ENCODE data around the gene MEGF11.

The MEGF11 gene

DNA sequence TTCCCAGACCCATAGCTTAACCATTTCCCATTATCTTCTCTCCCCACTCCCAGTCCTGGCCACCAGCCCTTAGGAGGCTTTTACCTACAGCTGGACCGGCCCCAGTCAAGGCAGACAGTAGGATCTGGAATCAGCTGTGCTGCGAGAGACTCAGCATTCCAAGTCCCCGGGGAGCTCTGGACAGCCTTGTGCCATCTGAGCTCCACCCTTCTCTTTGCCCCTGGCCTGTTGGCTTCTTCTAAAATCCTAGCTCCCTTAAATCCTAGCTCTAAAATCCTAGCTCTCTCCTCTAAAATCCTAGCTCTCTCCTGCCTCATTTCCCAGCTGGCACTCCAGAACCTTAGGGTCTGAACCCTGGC lies 21.3 kb downstream of the MEGF11 start:
- TF ChIP-seq, protein P1, sequence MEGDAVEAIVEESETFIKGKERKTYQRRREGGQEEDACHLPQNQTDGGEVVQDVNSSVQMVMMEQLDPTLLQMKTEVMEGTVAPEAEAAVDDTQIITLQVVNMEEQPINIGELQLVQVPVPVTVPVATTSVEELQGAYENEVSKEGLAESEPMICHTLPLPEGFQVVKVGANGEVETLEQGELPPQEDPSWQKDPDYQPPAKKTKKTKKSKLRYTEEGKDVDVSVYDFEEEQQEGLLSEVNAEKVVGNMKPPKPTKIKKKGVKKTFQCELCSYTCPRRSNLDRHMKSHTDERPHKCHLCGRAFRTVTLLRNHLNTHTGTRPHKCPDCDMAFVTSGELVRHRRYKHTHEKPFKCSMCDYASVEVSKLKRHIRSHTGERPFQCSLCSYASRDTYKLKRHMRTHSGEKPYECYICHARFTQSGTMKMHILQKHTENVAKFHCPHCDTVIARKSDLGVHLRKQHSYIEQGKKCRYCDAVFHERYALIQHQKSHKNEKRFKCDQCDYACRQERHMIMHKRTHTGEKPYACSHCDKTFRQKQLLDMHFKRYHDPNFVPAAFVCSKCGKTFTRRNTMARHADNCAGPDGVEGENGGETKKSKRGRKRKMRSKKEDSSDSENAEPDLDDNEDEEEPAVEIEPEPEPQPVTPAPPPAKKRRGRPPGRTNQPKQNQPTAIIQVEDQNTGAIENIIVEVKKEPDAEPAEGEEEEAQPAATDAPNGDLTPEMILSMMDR (conservative IDR thresholded peaks at IDR 0.05; ENCODE audit: low read length) = no peak
- H3K4me3 ChIP-seq (ENCODE audit: low read length) = no peak overlapping the region
- DNase-seq (ENCODE audit: low read depth) = no peak

DNA sequence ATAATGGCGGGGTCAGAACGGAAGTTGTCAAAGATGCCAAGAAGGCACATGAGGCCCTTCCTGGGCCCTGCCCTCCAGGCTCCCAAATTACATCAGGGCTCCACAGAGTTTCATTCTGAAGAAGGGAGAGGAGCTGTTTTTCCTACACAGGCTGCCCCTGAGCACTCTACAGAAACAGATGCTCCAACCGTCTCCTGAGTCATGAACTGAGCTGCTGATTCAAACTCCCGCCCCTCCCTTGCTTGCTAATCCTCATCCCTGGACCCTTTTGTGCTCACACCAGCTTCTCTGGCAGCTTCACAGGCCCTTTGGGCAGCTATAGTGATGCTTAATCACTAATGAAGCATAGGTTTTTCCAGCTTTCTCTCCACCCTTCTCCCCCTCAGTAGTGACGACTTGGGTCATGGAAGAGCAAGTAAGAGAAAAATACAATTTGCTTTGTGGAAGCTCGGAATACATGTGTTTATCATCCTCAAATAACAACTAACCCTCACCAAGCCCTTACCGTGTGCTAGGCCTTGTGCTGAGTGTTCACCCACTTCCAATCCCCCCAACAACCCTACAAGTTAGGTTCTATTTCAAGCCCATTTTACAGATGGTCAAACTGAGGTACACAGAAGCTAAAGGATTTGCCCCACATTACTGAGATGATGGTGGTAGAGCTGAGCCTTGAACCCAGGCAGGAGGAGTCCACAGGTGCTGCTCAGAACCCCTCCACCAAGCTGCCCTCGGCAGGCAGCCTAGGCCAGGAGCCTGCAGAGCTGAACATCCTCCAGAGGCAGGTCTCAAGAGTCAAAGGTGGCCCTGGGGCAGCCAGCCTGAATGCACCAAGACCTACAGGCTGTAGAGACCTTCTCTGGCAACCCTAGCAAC lies 21.9 kb downstream of the MEGF11 start:
- DNase-seq (ENCODE audit: low read depth) = no peak
- TF ChIP-seq, protein P1 (conservative IDR thresholded peaks at IDR 0.05; ENCODE audit: low read length) = no peak
- H3K4me3 ChIP-seq (ENCODE audit: low read length) = no peak overlapping the region

DNA sequence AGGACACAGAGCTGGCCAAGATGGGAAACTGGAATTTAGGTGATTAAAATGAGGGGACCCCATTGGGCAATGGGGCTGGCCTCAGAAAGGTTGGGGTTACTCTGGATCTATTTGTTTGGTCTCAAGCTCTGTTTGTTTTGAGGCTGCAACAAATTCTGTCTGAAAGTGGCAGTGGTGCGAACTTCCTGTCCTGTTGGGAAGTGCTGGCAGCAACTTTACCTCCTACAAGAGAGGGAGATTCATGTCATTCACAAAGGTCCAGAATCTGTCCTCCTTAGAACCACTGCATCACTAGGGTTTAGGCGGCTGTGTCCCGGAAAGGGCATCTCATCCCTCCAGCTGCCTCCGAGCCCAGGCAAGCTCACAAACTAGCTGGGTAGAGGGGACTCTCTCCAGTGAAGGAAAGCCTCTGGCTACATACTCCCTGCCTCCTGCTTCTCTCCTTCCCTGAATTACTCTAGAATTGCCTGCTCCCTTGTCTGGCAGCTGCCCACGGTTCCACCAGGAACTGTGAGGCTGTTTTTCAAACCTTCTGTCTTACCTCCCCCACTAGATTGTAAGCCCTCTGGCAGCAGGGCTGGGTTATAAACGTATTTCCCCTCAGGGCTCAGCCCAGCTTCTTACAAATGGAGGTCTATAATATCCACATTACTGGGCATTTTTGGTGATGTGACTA lies 23.6 kb downstream of the MEGF11 start:
- DNase-seq (ENCODE audit: low read depth) = no peak
- TF ChIP-seq, protein P1 (conservative IDR thresholded peaks at IDR 0.05; ENCODE audit: low read length) = no peak
- H3K4me3 ChIP-seq (ENCODE audit: low read length) = no peak overlapping the region

DNA sequence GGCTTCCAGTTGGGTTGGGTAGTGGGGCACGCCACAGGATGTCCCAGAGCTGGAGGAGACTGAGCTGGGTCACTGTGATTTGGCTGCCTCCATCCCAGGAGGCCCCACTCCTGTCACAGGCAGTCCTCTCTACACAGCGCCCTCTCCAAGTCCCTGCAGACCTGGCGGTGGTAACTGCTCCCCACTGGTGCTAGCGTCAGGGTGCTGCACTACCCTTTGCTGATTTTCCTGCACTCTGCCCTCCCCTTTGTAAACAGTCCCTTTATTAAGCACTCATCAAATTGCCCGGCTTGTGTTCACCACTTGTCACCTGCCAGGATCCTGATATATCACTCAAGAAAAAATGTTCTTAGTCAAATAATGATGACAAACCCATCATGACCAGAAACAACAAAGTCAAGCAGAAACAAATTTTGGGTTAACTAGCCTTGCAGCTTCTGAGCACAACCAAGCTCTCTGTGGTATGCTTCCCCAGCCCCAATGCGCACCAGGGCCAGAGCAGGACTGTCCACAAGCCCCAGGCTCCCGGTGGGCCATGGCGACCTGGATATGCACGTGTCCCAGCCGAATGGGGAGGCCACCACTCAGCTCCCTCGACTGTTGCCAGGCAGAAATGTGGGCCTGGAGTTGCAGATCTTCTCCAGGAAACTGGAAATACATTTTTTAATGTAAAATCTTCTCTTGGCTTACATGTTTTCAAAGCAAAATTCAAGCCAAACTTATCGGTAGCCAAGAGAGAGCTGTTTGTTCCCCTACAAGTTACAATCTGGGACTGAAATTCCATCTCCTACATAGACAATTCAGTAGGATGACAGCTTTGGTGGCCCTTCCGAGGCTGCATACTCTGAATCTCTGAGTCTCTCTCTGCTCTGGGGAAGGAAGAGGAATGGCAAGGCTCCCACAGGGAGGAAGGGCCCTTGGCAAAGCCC lies 24.5 kb downstream of the MEGF11 start:
- TF ChIP-seq, protein P1 (conservative IDR thresholded peaks at IDR 0.05; ENCODE audit: low read length) = no peak
- H3K4me3 ChIP-seq (ENCODE audit: low read length) = no peak overlapping the region
- no peak for DNase-seq (ENCODE audit: low read depth)

DNA sequence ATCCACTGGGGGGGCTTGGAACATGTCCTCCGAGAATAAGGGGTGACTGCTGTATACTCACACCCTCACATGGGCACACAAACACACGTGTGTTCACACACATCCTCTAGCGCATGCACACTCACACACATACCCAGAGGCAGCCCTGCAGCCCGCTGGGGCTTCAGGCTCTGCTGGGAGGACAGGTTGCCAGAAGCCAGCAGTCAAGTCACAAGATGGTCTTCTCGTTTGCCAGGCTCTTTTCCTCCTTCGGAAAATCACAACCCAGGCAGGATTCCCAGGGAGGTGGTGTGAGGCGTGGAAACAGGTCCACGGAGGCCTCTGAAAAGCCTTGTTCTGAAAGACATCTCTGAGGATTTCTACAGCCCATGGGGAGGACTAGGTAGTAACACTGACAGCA lies 26.8 kb downstream of the MEGF11 start:
- H3K4me3 ChIP-seq (ENCODE audit: low read length) = no peak overlapping the region
- no peak for DNase-seq (ENCODE audit: low read depth)
- TF ChIP-seq, protein P1 (conservative IDR thresholded peaks at IDR 0.05; ENCODE audit: low read length) = no peak

DNA sequence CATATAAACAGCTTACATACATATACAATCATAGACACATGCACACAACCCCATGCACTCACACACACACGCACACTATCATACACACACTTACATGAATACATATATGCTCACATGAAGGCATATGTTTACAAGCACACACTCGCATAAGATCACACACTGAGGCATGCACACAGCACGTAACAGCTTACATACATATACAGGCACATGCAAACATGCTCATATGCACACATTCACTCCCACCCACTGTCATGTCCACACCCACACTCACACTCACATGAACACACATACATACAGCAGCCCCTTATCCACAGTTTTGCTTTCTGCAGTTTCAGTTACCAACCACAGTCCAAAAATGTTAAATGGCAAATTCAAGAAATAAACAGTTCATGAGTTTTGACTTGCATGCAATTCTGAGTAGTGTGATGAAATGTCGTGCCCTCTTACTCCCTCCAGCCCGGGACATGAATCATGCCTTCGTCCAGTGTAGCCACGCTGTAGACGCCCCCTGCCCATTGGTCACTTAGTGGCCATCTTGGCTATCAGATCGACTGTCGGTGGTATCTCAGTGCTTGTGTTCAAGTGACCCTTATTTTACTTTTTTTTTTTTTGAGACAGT lies 27.8 kb downstream of the MEGF11 start:
- TF ChIP-seq, protein P1 (conservative IDR thresholded peaks at IDR 0.05; ENCODE audit: low read length) = no peak
- no peak for DNase-seq (ENCODE audit: low read depth)
- no peak overlapping the region for H3K4me3 ChIP-seq (ENCODE audit: low read length)

All from AG10803 (cell line).